H1 (cell line): ENCODE measurements around the gene ADGRL3.

Experiments used
- ASH2L ChIP-seq: fragments of 200-600, 300-600 bp; sonication (generic); IDR thresholded peaks from one replicate; pipeline ENCODE4 v1.7.1; 2017; ENCODE audit warnings: low read length
- GABPA ChIP-seq: IDR thresholded peaks from 2 replicates; pipeline ENCODE4 v1.6.1; 2011; ENCODE audit warnings: mild to moderate bottlenecking, low read length, moderate library complexity, borderline replicate concordance; ENCODE audit not compliant: insufficient read depth
- POLR2A ChIP-seq, 2 experiments: IDR thresholded peaks; 1 replicate in 1 of 2; 2 replicates in 1 of 2; pipeline ENCODE4 v1.6.1; 2011; ENCODE audit warnings: low read depth in 2 of 2, low read length in 2 of 2, mild to moderate bottlenecking in 2 of 2; ENCODE audit errors: control extremely low read depth in 1 of 2
- TF ChIP-seq, protein P1 (sequence below), 3 experiments: IDR thresholded peaks; 1 replicate in 2 of 3; 2 replicates in 1 of 3; pipeline versions ENCODE4 v1.5.1 to v1.6.1; 2011; ENCODE audit warnings: low read length in 3 of 3, mild to moderate bottlenecking in 3 of 3, inconsistent platforms in 2 of 3, low read depth in 1 of 3, moderate library complexity in 1 of 3; ENCODE audit not compliant: insufficient read depth in 1 of 3; ENCODE audit errors: control extremely low read depth in 1 of 3

- TF ChIP-seq POLR2A (IDR thresholded peaks at IDR 0.05; ENCODE audit: control extremely low read depth in 1 of 2, low read depth in 2 of 2, low read length in 2 of 2) (no peak), GABPA (no peak), ASH2L (no peak)
- TF ChIP-seq, protein P1, sequence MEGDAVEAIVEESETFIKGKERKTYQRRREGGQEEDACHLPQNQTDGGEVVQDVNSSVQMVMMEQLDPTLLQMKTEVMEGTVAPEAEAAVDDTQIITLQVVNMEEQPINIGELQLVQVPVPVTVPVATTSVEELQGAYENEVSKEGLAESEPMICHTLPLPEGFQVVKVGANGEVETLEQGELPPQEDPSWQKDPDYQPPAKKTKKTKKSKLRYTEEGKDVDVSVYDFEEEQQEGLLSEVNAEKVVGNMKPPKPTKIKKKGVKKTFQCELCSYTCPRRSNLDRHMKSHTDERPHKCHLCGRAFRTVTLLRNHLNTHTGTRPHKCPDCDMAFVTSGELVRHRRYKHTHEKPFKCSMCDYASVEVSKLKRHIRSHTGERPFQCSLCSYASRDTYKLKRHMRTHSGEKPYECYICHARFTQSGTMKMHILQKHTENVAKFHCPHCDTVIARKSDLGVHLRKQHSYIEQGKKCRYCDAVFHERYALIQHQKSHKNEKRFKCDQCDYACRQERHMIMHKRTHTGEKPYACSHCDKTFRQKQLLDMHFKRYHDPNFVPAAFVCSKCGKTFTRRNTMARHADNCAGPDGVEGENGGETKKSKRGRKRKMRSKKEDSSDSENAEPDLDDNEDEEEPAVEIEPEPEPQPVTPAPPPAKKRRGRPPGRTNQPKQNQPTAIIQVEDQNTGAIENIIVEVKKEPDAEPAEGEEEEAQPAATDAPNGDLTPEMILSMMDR (IDR thresholded peaks at IDR 0.05; ENCODE audit: control extremely low read depth in 1 of 3, insufficient read depth in 1 of 3, low read depth in 1 of 3, low read length in 3 of 3): no peak
These were observed 690.2 kb downstream of the ADGRL3 start for GRCh38 chr4:61890321-61890720.
